ENCODE measurements around the gene SFXN1.

The SFXN1 gene, protein sequence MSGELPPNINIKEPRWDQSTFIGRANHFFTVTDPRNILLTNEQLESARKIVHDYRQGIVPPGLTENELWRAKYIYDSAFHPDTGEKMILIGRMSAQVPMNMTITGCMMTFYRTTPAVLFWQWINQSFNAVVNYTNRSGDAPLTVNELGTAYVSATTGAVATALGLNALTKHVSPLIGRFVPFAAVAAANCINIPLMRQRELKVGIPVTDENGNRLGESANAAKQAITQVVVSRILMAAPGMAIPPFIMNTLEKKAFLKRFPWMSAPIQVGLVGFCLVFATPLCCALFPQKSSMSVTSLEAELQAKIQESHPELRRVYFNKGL

DNA sequence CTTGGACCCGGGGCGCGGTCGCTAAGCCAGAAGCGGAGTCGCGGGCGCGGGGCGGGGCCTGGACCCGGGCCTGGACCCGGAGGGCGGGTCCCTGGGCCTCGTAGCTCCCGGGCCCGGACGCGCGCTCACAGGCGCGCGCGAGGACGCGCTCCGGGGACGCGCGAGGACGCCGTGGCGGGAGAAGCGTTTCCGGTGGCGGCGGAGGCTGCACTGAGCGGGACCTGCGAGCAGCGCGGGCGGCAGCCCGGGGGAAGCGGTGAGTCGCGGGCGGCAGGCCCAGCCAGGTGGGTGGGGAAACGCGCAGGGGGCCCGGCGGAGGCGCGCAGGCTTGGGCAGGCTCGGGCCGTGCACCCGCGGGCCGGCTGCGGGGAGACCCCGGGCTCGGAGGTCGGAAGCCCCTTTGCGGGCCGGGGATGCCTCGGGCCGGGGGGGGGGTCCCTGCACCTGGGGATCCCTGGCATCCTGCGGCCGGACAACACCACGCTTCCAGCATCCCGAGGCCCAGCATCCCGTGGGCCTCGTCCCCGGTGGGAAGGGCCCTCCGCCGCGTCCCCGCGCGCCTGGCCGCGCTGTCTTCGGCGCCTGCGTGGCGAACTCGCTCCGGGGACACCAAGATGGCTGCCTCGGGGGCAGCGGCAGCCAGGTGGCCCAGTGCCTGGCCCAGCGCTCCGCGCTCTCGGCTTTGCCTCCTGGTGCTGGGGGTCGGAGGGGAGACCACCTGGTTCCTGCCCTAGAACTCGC is at the start of gene SFXN1:
Gene SFXN1, plus strand, starts transcription at position 177 of the 741 bp plus-strand sequence. CDS start 13,544 bp downstream, outside the sequence.
- in situ Hi-C loops (cut with MboI; ENCODE audit: low pct_unique_long_range_greater_than_20kb, low sequenced_read_pairs, unreplicated experiment): no loop called here

DNA sequence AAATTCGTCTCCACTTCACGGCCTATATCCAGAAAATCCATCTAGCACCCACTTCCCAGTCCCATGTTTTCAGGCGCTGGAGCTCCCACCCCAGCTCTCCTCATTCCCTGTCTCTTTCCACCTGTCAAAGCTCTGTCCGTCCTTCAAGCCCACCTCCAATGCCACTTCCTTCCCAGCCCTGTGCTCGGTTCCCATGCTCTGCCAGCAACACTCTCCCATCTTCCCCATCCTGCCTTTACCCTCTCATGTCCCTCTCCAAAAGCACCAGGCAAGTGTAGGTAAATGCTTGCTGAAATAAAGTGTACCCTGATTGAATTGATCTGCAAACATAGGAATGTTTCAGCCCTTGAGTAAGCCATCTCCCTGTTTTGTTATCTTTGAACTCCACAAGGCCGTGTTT is 43.6 kb upstream of the SFXN1 start:
- DNase-seq (ENCODE audit: low spot score): no peak
- TF ChIP-seq, protein P1, sequence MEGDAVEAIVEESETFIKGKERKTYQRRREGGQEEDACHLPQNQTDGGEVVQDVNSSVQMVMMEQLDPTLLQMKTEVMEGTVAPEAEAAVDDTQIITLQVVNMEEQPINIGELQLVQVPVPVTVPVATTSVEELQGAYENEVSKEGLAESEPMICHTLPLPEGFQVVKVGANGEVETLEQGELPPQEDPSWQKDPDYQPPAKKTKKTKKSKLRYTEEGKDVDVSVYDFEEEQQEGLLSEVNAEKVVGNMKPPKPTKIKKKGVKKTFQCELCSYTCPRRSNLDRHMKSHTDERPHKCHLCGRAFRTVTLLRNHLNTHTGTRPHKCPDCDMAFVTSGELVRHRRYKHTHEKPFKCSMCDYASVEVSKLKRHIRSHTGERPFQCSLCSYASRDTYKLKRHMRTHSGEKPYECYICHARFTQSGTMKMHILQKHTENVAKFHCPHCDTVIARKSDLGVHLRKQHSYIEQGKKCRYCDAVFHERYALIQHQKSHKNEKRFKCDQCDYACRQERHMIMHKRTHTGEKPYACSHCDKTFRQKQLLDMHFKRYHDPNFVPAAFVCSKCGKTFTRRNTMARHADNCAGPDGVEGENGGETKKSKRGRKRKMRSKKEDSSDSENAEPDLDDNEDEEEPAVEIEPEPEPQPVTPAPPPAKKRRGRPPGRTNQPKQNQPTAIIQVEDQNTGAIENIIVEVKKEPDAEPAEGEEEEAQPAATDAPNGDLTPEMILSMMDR (IDR thresholded peaks at IDR 0.05; ENCODE audit: extremely low read depth, insufficient read depth, missing control alignments): no peak
- in situ Hi-C loops (cut with MboI; ENCODE audit: low pct_unique_long_range_greater_than_20kb, low sequenced_read_pairs, unreplicated experiment): no loop called here

More for the DNA sequence above, at the start of gene SFXN1:
- peak; percentile 96 for DNase-seq (ENCODE audit: low spot score)
- TF ChIP-seq, protein P1 (IDR thresholded peaks at IDR 0.05; ENCODE audit: extremely low read depth, insufficient read depth, missing control alignments): no peak

DNA sequence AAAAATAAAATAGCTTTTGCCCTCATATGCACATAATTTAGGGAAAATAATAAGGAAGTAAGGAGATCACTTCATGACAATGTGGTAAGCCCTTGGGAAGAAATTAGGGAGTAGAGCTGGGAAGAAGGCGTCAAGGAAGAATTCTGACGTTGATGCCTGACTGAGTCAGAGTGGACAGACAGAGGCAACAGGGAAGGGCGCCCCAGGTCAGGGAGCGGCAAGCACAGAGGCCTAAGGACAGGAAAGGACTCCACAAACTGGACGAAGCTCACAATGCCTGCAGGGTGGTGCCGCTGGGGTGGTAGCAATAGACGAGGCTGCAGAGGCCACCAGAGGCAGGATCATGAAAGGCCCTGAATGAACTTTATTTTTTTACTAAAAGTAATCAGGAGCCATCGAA is 42.0 kb upstream of the SFXN1 start:
- in situ Hi-C loops (cut with MboI; ENCODE audit: low pct_unique_long_range_greater_than_20kb, low sequenced_read_pairs, unreplicated experiment): no loop called here
- TF ChIP-seq, protein P1 (IDR thresholded peaks at IDR 0.05; ENCODE audit: extremely low read depth, insufficient read depth, missing control alignments): no peak
- DNase-seq (ENCODE audit: low spot score): no peak

DNA sequence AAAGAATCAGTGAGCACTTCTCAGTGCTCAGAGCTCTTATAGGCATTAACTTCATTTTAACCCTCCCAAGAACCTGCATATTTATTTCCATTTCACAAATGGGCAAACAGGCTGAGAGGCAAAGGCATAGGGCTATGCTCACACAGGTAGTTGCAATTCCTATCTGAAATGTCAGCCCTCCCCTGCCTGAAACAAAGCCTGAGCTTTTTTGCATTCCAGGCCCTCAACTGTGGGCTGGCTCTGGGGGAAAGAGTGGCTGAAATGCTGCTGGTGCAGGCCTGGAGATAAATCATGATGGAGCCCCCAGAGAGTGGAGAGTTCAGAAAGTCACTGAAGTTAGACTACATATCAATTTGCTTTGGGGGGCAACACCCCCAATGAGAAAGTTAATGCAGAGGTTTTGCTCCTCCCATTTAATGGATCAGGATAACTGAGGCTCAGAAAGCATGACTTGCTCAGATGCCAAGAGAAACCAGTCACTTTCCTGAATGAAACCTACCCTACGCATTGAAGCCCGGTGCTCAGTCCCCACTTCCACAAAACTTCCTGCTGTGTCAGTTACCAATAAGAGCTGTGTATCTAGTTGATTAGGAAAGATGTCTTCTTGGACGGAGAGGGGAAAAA is 40.0 kb upstream of the SFXN1 start:
- in situ Hi-C loops (cut with MboI; ENCODE audit: low pct_unique_long_range_greater_than_20kb, low sequenced_read_pairs, unreplicated experiment): no loop called here
- DNase-seq (ENCODE audit: low spot score): no peak
- TF ChIP-seq, protein P1 (IDR thresholded peaks at IDR 0.05; ENCODE audit: extremely low read depth, insufficient read depth, missing control alignments): no peak

DNA sequence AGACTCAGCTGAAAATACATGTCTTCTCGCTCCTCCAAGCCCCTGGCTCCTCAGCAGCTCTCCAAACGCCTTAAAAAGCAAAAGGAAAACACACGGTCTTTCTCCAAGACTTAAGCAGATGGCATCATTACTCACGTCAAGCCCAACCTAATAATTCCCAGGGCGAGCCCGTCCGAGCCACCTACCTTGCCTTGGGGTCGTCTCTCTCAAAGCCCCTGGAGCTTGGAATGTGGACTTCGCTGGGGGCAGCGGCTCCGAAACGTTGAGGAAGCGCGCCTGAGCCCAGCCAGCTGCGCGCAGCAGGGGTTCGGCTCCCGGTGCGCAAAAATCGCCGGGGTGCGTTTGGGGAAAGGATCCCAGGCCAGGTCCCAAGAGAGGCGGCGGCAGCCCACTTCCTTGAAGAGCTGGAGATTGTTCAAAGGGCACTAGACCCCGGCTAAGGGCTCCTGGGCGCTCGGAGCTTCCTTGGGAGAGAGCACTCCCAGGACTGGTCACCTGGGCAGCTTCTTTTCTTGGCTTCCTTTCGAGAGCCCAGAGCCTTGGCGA is 34.8 kb upstream of the SFXN1 start:
- in situ Hi-C loops (cut with MboI; ENCODE audit: low pct_unique_long_range_greater_than_20kb, low sequenced_read_pairs, unreplicated experiment): loop anchor here (10.0 kb wide), 1 partner anchor 489 kb away; no protein-coding TSS in a partner anchor
- DNase-seq (ENCODE audit: low spot score): peak; percentile 36
- TF ChIP-seq, protein P1 (IDR thresholded peaks at IDR 0.05; ENCODE audit: extremely low read depth, insufficient read depth, missing control alignments): no peak
